ENCODE results near the gene INAFM2.

The INAFM2 gene

DNA sequence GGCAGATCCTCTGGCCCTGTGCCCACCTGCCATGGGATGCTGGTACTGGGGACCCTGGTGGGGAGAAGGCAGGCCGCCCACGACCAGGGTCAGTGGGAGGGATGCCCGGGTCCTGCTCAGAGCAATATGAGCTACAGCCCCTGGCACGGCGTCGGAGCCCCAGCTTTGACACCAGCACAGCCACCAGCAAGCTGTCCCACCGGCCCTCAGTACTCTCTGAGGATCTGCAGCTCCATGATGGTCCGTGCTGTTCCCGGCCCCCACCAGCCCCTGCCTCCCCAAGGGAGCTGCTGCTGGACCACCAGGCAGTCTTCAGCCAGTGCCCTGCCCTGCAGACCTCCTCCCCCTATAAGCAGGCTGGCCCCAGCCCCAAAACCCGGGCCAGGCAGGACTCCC lies 46.0 kb downstream of the INAFM2 start:
- peaks cover 2% of the 10 kb centered on the region for H3K36me3 Mint-ChIP-seq (ENCODE audit: insufficient read depth)
- H3K4me3 Mint-ChIP-seq = peak overlapping the region; percentile 31
- H3K27ac Mint-ChIP-seq (ENCODE audit: low read depth) = peak overlapping the region; percentile 29
- H3K27me3 Mint-ChIP-seq = no peaks in the 10 kb centered on the region
- peaks cover 33% of the 10 kb centered on the region for H3K4me1 Mint-ChIP-seq
- no peak for DNase-seq (ENCODE audit: low spot score in 2 of 2)
- no peak for ATAC-seq (replicated peaks; ENCODE audit: extremely low read depth, poor library complexity, severe bottlenecking)
- no peaks in the 10 kb centered on the region for H3K9me3 Mint-ChIP-seq

GRCh38 chr15:40369971-40370370 lies 46.5 kb downstream of the INAFM2 start:
- no peaks in the 10 kb centered on the region for H3K27me3 Mint-ChIP-seq
- peaks cover 30% of the 10 kb centered on the region for H3K4me1 Mint-ChIP-seq
- no peaks in the 10 kb centered on the region for H3K9me3 Mint-ChIP-seq
- H3K4me3 Mint-ChIP-seq = no peak overlapping the region
- peaks cover 2% of the 10 kb centered on the region for H3K36me3 Mint-ChIP-seq (ENCODE audit: insufficient read depth)
- DNase-seq (ENCODE audit: low spot score in 2 of 2) (no peak), ATAC-seq (replicated peaks; ENCODE audit: extremely low read depth, poor library complexity, severe bottlenecking) (no peak)
- H3K27ac Mint-ChIP-seq (ENCODE audit: low read depth) = no peak overlapping the region

- ATAC-seq (replicated peaks; ENCODE audit: extremely low read depth, poor library complexity, severe bottlenecking) (no peak), DNase-seq (ENCODE audit: low spot score in 2 of 2) (no peak)
- H3K27me3 Mint-ChIP-seq = no peaks in the 10 kb centered on the region
- peaks cover 7% of the 10 kb centered on the region for H3K4me1 Mint-ChIP-seq
- H3K9me3 Mint-ChIP-seq = no peaks in the 10 kb centered on the region
- peaks cover 2% of the 10 kb centered on the region for H3K36me3 Mint-ChIP-seq (ENCODE audit: insufficient read depth)
- H3K4me3 Mint-ChIP-seq = no peak overlapping the region
- no peak overlapping the region for H3K27ac Mint-ChIP-seq (ENCODE audit: low read depth)
Measured at GRCh38 chr15:40372981-40373380, 49.5 kb downstream of the INAFM2 start.
